Adrenal gland (tissue), 12 donors: ENCODE measurements around the gene PANX2. TPM values are rescaled to one million over a fixed set of nuclear protein-coding genes. Genes with fewer than 3 reads are reported as not detected.

Experiments
- DNase-seq, 7 donors: peaks; one replicate each; pipeline ENCODE4 v3.0.0-alpha.2; 2019 to 2020
- H3K27ac ChIP-seq, 5 donors: fragments of 200-600 bp; sonication (generic) in 4 of 5; 1 replicate in 3 of 5; 2 replicates in 2 of 5; pipeline versions ENCODE4 v1.5.1 to v1.8.0; 2016 to 2020; ENCODE audit warnings: mild to moderate bottlenecking in 1 of 5
- H3K27me3 ChIP-seq: fragments of 200-600 bp; 2 replicates; pipeline ENCODE4 v1.8.0; 2021
- H3K36me3 ChIP-seq, 2 donors: fragments of 200-600 bp; replicated peaks in 1 of 2; 1 replicate in 1 of 2; 2 replicates in 1 of 2; pipeline versions ENCODE4 v1.5.1 to v1.8.0; 2018 to 2022
- H3K4me1 ChIP-seq, 2 donors: fragments of 200-600 bp; replicated peaks in 1 of 2; 1 replicate in 1 of 2; 2 replicates in 1 of 2; pipeline versions ENCODE4 v1.5.1 to v1.8.0; 2018 to 2021
- H3K4me3 ChIP-seq, 4 donors: fragments of 200-600 bp; sonication (generic) in 3 of 4; one replicate each; pipeline ENCODE4 v1.5.1; 2016 to 2018
- H3K9me3 ChIP-seq, 3 donors: fragments of 200-600 bp; sonication (generic) in 1 of 3; replicated peaks in 1 of 3; 1 replicate in 2 of 3; 2 replicates in 1 of 3; pipeline versions ENCODE4 v1.5.1 to v1.8.0; 2016 to 2021
- POLR2A ChIP-seq, 2 donors: fragments of 450-650 bp; IDR thresholded peaks; one replicate each; pipeline ENCODE4 v1.6.1; 2017; ENCODE audit warnings: antibody characterized with exemption in 2 of 2, mild to moderate bottlenecking in 2 of 2, moderate library complexity in 1 of 2
- WGBS, 4 donors: extraction: QIAGEN DNeasy Blood & Tissue Kit in 2 of 4; methylation state at CpG; one replicate each; pipeline versions ENCODE4 v1.1.5 to v1.1.7; 2013 to 2017; 5-methylcytosine and 5-hydroxymethylcytosine counted together
- intact Hi-C, 2 donors: fragments of 100-400 bp; cut with DNase I; formaldehyde crosslinking; loops; one replicate each; pipeline versions ENCODE4 v1.14.1 to v1.15.0; 2022 to 2023
- polyA plus RNA-seq, 3 donors: library from polyadenylated mRNA; stranded (reverse); fragments of 200-250 nt in 2 of 3; fragments of 350-450 nt in 1 of 3; fragmentation: Illumina TruSeq in 1 of 3; extraction: RNeasy Lipid Tissue Mini Kit (QIAGEN cat#74804) in 1 of 3; gene quantifications; one replicate each; pipeline ENCODE4 v1.2.3, GENCODE V29; 2013 to 2014
- total RNA-seq, 9 donors: library from RNA; depleted of rRNA in 4 of 9; stranded (reverse); fragments of >200 nt in 4 of 9; fragments of 120-200 nt in 1 of 9; fragmentation: NEBNext Ultra II Directional in 1 of 9; extraction: Animal tissue kit (Norgen Biotek cat#: 25700) in 1 of 9; gene quantifications; one replicate each; pipeline versions ENCODE4 v1.1.0 to v1.2.4, GENCODE V29; 2013 to 2023
- TF ChIP-seq, protein P1 (sequence below), 6 experiments: fragments of 450-650 bp in 4 of 6; fragments of 200-600 bp in 2 of 6; sonication (generic) in 1 of 6; IDR thresholded peaks; 1 replicate in 5 of 6; 2 replicates in 1 of 6; pipeline versions ENCODE4 v1.5.1 to v1.8.0; 2016 to 2021; ENCODE audit warnings: antibody characterized with exemption in 6 of 6, mild to moderate bottlenecking in 2 of 6, moderate library complexity in 1 of 6
- donor health status: healthy with polysubstance abuse.
- donor health status: Bipolar disorder and iron deficiency.
- donor health status: DM: yes; HTN: yes; CAD: no.
- donor health status: DM: no; HTN: no; CAD: no.
- donor health status: DM: no; HTN: no; CAD: no.
- donor health status: DM: yes; HTN: yes; CAD: no.

Gene PANX2
- total and polyA plus RNA-seq, 12 donors, result 0.22 to 4.1 (median 0.70) TPM

- no peak for TF ChIP-seq POLR2A (IDR thresholded peaks at IDR 0.05)
- TF ChIP-seq, protein P1, sequence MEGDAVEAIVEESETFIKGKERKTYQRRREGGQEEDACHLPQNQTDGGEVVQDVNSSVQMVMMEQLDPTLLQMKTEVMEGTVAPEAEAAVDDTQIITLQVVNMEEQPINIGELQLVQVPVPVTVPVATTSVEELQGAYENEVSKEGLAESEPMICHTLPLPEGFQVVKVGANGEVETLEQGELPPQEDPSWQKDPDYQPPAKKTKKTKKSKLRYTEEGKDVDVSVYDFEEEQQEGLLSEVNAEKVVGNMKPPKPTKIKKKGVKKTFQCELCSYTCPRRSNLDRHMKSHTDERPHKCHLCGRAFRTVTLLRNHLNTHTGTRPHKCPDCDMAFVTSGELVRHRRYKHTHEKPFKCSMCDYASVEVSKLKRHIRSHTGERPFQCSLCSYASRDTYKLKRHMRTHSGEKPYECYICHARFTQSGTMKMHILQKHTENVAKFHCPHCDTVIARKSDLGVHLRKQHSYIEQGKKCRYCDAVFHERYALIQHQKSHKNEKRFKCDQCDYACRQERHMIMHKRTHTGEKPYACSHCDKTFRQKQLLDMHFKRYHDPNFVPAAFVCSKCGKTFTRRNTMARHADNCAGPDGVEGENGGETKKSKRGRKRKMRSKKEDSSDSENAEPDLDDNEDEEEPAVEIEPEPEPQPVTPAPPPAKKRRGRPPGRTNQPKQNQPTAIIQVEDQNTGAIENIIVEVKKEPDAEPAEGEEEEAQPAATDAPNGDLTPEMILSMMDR (IDR thresholded peaks at IDR 0.05), result no peak
- no peak overlapping the region for H3K4me3 ChIP-seq
- peaks cover 0 to 9% of the 10 kb centered on the region in 2 donors for H3K4me1 ChIP-seq
- 59 to 77% (median 68%) methylated on average over 18 to 31 of the region's 31 CpGs for WGBS, 4 donors
- H3K9me3 ChIP-seq, result no peaks in the 10 kb centered on the region
- no peaks in the 10 kb centered on the region for H3K27me3 ChIP-seq
- peaks cover 0 to 66% of the 10 kb centered on the region in 2 donors for H3K36me3 ChIP-seq
- peak in 4 of 7 donors; percentile 30 to 52 (median 44) for DNase-seq
- intact Hi-C loops, result loop anchor here in 1 of 2 donors (5.0 kb wide), 1 partner anchor 57 kb away; no protein-coding TSS in a partner anchor
- H3K27ac ChIP-seq, result peak overlapping the region in 2 of 5 donors; percentile 14 to 16
Observed at GRCh38 chr22:50208939-50209892, 38.7 kb downstream of the PANX2 start.

DNA sequence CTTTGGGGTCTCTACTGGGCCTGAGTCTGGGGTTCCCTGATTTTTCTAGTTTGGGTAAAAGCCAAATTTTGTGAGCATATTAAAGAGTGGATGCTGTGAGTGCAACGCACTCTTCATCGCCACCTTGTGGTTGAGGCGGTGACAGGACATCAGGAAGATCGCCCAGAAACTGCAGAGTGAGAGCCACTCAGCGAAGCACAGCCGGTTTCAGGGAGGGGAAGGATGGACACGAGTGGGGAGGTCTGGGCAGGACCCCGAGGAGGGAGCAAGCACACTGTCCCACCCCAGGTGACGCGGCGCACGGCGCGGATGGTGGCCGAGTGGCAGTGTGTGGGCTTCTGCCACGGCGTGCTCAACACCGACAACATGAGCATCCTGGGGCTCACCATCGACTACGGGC lies 39.4 kb downstream of the PANX2 start:
- peak overlapping the region in 1 of 5 donors; percentile 14 for H3K27ac ChIP-seq
- no peak overlapping the region for H3K4me3 ChIP-seq
- H3K27me3 ChIP-seq, result no peaks in the 10 kb centered on the region
- WGBS, 4 donors, result 45 to 58% (median 56%) methylated on average over 19 to 20 of the region's 20 CpGs
- peak; percentile 61 to 92 (median 80) for DNase-seq
- peaks cover 0 to 71% of the 10 kb centered on the region in 2 donors for H3K36me3 ChIP-seq
- intact Hi-C loops, result loop anchor here (2.0 to 5.0 kb wide), 2 partner anchors 58 to 63 kb away; no protein-coding TSS in a partner anchor
- H3K9me3 ChIP-seq, result no peaks in the 10 kb centered on the region
- no peak for TF ChIP-seq POLR2A (IDR thresholded peaks at IDR 0.05)
- TF ChIP-seq, protein P1 (IDR thresholded peaks at IDR 0.05), result peak; percentile 74 to 88 (median 84)
- peaks cover 0 to 9% of the 10 kb centered on the region in 2 donors for H3K4me1 ChIP-seq

GRCh38 chr22:50210378-50211139 lies 40.0 kb downstream of the PANX2 start:
- WGBS, 4 donors, result 82 to 99% (median 85%) methylated on average over 9 to 32 of the region's 32 CpGs
- Histone ChIP-seq H3K4me1 (peaks cover 0 to 9% of the 10 kb centered on the region in 2 donors), H3K9me3 (no peaks in the 10 kb centered on the region), H3K27me3 (no peaks in the 10 kb centered on the region), H3K4me3 (no peak overlapping the region), H3K27ac (no peak overlapping the region), H3K36me3 (peaks cover 0 to 74% of the 10 kb centered on the region in 2 donors)
- peak in 1 of 7 donors; percentile 39 for DNase-seq
- intact Hi-C loops, result loop anchor here in 1 of 2 donors (2.0 kb wide), 1 partner anchor 64 kb away; no protein-coding TSS in a partner anchor
- TF ChIP-seq, protein P1 (IDR thresholded peaks at IDR 0.05), result no peak
- no peak for TF ChIP-seq POLR2A (IDR thresholded peaks at IDR 0.05)
